Renal cortex interstitium (tissue), 11 donors: ENCODE results near the gene SCAI. TPM values are rescaled to one million over a fixed set of nuclear protein-coding genes. Genes with fewer than 3 reads are reported as not detected.
"Not testable (repeated sequence)": the region's sequence is repeated elsewhere in the genome, so short reads cannot be mapped to it uniquely, and the experiment has no call there.

Experiments
- DNase-seq, 11 donors: peaks; one replicate each; pipeline ENCODE4 v3.0.0-alpha.2; 2013; ENCODE audit warnings: low read depth in 9 of 11, low spot score in 4 of 11; ENCODE audit errors: extremely low read depth in 1 of 11
- polyA plus RNA-seq, 3 donors: library from polyadenylated mRNA; unstranded; fragments of 120-200 nt; gene quantifications; one replicate each; pipeline ENCODE4 v1.2.1, GENCODE V29; 2013; ENCODE audit not compliant: insufficient read length in 3 of 3

Gene SCAI
- polyA plus RNA-seq, 3 donors = 11.0 to 13.2 (median 11.7) TPM

DNA sequence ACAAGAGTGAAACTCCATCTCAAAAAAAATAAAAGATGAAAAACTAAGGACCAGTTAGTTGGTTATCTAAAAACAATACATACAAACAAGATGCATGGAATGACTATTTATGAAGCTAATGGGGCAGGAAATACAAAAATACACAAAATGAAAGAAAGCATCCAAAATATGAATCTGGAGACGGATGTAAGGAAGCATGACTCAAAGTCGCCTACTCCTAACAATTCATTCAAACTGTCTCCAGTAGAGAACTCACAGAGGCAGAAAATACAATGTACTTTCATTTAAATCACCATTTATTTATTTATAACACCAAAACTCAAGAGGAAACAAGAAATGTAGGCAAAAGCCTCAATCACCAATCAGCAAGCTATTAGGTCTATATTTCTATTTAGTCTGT, 68.4 kb downstream of the SCAI start:
- DNase-seq = no peak

DNA sequence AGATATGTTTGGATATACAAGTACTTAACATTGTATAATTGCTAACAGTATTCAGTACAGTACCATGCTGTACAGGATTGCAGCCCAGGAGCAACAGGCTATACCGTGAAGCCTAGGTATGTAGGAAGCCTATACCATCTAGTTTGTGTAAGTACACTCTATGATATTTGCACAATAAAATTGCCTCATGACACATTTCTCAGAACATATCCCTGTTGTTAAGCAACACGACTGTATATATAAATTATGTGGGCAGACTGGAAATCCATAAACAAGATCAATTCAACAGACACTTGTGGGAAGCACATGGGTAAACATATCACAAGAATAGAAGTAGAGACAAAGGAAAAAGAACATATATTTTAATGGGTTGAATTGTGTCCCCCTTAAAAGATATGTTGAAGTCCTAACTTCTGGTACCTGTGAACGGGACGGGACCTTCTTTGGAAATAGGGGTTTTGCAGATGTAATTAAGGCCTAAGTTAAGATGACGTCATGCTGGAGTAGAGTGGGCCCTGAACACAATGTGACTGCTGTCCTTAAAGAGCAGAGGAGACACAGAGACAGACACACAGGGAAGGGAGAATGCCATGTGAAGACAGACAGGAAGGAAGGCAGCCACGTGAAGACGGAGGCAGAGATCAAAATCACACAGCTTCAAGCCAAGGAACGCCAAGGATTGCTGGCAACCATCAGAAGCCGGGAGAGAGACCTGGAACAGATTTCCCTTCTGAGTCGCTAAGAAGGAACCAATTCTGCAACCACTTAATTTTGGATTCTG, 76.3 kb downstream of the SCAI start:
- DNase-seq = no peak

DNA sequence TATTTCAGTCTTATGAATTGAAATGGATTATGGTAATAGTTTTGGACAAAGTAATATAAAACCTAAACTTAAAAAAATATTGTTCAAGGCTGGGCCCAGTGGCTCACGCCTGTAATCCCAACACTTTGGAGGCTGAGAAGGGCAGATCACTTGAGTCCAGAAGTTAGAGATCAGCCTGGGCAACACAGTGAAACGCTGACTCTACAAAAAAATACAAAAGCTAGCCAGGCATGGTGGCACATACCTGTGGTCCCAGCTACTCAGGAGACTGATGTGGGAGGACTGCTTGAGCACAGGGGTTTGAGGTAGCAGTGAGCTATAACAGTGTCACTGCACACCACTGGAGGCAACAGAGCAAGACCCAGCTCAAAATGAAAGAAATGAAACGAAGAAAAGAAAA, 81.9 kb downstream of the SCAI start:
- no peak for DNase-seq

DNA sequence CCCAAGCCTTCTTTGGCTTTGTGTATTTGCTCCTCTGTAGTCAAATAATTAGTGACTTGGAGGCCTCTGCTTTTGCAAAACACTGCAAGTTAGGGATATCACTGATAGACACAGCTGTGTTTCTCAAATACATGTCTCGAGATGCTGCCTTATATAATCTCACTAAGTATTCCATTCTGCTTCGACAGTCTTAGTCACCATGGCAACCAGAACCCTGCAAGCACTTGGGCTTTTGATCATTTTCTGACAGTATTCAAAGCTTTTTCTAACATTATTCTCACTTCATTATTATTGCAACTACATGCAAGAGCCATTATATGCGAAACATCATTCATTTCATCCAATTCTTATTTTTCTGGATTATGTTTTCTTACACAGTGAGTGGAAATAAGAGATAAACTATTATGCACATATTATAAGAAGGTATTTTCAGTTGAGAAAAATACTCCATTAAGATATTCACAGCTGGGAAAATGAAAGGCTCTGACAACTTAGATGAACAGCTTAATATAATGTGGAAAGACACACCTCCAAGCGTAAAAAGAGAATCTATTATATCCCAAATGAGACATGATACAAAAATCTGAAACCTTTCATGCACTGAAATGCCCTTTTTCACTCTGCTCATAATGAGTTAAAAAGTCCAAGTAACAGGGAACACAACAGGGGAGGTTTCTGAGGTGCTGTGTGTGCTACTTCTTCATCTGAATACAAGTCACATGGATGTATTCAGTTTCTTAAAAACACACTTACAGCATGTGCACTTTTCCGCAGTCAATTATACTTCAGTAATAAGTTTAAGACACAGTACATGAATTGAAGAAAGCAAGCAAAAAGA, 93.9 kb downstream of the SCAI start:
- DNase-seq = no peak

DNA sequence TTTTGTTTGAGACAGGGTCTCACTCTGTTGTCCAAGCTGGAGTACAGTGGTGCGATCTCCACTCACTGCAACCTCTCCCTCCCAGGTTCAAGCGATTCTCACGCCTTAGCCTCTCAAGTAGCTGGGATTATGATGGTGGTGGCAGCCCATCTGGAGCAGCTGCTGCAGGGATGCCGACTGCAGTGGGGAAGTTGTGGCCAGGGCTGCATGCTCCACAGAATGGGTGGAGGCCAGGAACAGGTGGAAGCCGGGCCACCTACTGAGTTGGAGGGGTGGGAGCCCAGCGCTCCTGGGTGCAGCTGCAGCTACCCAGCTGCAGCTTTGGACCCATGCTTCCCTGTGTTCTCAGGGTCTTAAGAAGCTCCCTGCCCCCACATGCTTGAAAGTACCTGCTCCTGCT, 99.7 kb downstream of the SCAI start:
- DNase-seq = no peak

DNA sequence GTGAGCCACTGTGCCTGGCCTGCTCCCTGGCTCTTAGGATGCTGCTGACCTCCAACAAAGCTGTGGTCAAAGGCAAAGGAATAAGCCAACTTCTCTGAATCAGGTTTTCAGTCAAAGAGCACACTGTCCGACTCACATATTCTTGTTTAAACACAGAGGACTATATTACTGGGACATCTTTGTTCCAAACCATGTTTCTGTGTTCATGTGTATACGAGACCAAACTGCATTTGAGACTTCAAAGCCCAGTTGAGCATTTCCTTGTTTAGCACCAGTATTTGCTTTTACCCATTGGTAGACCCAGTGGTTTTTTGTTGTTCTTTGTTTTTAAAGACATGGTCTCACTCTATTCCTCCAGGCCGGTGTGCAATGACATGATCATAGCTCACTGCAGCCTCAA, 100.2 kb downstream of the SCAI start:
- no peak for DNase-seq

DNA sequence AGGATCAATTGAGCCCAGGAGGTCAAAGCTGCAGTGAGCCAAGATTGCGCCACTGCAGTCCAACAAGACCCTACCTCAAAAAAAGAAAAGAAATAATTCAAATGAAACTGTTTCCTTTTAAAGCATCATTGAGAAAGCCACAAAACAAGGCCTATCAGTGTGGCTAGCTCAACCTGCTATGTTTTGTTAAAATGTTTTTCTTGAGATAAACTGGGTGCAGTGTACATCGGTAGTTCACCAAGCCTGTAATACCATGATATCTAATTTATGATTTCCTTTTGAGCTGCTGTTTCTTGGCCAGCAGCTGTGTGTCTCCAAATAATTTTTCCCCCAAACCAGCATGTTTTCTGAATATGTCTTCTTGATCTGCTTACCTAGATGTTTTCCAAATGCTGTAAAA, 105.2 kb downstream of the SCAI start:
- DNase-seq = no peak

DNA sequence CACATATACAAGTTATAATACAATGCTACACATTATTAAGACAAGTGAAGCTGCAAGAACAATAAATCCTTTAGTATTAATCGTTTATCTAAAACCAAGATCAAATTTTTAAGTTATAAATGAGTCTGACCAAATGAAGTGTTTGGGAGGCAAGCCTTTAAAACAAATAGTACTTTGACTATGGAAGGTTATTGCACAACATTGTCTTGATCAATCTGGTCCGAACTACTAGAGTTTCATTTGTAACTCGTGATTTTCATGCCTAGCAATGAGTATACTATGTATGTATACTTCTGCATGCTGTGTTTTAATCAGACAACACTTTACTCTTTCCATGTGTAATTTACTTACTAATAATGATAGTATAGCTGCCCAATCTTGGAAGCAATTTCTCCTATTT, 115.3 kb downstream of the SCAI start:
- no peak for DNase-seq

DNA sequence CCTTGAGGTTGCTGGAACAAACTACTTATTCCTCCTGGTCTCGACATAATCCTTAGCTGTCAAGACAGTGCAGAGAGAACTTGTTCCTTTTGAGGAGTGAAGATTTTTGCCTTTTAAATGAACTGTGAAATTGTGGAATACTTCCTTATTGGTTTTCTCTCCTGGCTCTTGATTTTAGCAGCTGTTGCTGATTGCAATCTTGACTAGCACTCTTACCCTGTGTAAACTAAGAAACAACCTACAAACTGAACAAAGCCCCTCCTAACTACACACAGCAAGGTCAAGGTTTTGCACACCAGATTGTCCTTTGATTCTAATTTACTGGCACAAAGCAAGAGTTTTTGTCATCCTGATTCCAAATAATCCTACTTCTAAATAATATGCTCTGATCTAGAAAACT, 118.4 kb downstream of the SCAI start:
- DNase-seq = no peak

DNA sequence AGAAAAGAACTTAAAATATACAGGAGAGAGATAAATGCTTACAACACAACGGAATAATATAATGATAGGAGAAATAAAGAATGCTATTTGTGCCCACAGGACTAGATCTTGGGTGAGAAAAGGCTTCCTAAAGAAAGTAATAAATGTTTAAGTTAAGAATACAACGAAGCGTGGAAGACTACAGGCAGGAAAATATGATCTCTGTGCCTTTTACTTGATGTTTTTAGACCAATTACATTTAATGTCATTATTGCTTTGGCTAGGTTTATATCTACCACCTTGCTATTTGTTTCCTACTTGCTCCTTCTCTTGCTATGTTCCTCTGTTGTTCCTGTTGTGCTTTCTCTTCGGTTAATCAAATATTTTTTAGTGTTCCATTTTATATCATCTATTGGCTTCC, 122.3 kb downstream of the SCAI start:
- DNase-seq = no peak

DNA sequence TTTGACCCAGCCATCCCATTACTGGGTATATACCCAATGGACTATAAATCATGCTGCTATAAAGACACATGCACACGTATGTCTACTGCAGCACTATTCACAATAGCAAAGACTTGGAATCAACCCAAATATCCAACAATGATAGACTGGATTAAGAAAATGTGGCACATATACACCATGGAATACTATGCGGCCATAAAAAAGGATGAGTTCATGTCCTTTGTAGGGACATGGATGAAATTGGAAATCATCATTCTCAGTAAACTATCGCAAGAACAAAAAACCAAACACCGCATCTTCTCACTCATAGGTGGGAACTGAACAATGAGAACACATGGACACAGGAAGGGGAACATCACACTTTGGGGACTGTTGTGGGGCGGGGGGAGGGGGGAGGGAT, 127.7 kb downstream of the SCAI start:
- DNase-seq = not testable (repeated sequence)

DNA sequence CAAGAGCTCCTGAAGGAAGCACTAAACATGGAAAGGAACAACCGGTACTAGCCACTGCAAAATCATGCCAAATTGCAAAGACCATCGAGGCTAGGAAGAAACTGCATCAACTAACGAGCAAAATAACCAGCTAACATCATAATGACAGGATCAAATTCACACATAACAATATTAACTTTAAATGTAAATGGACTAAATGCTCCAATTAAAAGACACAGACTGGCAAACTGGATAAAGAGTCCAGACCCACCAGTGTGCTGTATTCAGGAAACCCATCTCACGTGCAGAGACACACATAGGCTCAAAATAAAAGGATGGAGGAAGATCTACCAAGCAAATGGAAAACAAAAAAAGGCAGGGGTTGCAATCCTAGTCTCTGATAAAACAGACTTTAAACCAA, 131.3 kb downstream of the SCAI start:
- DNase-seq = not testable (repeated sequence)

DNA sequence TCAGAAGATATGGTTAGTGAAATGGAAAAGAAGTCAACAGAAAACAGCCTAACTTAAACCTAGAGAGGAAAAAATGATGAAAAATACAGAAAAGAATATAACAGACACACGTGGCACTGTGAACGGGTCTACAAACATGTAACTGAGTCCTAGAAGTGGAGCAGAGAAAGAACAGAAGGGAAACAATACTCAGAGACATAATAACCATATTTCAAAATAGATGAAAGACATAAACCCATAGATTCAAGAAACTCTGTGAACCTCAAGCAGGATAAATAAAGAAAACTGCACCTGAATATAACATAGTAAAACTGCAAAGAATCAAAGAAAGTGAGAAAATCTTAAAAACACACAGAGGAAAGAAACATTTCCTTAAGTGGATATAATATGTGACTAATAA, 134.7 kb downstream of the SCAI start:
- DNase-seq = no peak

DNA sequence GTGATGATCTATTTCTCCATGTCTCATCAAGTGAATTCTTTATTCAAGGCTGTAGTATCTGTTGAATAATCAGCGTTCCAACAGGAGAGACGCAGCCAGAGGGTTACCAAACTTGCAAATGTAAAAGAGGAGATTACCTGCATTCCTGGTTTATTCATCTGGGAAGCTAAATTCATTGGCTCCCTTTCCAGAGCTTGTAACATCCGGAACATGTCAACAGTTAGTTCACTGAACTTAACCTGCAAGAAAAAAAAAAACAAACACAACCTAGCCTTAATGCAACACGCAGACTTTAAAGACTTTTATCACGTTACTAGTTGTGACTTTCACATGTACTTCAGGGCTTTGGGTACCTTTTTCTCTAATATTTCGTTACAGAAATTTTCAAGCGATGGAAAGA, 140.0 kb downstream of the SCAI start:
- DNase-seq = no peak

DNA sequence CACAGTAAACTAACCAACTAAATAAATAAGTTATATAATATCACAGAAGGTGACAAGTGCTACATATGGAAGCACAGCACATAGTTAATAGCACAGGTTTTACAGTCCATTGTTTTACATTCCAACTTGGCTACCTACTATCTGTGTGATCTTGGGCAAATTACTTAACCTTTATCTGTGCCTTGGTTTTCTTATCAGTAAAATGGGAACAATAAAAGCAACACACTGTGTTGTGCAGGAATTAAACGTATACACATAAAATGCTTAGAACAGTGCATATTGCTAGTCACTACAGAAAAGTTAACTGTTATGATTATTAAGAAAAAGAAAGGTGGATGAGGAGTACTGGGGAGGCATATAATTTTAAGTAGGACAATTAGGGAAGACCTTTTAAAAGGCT, 159.6 kb downstream of the SCAI start:
- DNase-seq = no peak

DNA sequence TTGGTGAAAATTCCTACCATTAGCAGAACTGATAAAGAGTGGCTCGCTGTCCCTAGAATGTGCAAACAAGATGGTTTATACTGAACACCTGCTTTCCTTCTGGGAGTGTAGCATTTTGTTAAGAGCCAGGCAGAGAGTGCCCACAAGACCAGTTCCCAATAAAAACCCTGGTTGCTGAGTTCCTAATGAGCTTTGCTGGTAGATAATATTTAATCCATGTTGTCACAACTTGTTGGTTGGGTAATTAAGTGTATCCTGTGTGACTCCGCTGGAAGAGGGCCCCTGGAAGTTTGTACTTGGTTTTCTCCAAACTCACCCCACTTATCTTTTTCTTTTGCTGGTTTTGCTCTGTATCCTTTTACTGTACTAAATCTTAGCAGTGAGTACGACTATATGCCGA, 162.9 kb downstream of the SCAI start:
- DNase-seq = peak in 5 of 11 donors; percentile 2 to 13 (median 9)

DNA sequence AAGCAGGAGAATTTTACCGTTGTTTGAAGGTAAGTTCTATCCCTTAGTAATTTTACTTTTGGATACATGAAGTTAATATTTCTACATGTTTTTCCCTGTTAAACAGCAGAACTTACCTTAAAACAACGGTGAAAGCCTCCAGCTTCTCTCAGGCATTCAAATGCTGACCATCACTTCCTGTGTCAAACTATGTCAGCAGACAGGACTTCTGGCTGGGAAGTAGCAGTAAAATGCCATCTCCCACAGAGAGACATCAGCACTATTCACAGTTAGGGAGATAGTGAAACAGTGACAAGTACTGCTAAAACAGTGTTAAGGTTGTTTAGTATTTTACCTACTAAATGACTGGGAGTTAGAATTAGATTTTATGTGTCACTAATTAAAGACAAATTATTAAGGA, 168.2 kb downstream of the SCAI start:
- DNase-seq = no peak

DNA sequence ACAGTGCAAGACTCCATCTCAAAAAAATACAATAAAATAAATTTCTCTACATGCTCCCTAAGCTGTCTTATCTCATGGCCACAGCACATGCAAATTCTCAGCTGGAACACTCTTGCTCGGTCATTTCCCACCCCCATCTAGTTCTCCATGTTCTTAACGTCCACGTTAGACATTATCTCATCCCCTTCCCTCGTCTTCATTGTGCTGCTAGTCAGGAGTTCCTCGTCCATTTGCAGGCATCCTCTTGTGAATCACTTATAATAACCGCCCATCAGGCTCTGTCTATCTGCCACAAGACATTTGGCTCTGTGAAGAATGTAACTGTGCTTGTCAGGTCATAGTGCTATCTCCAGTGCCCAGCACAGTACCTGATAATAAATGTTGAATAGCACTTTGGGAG, 169.5 kb downstream of the SCAI start:
- DNase-seq = no peak

DNA sequence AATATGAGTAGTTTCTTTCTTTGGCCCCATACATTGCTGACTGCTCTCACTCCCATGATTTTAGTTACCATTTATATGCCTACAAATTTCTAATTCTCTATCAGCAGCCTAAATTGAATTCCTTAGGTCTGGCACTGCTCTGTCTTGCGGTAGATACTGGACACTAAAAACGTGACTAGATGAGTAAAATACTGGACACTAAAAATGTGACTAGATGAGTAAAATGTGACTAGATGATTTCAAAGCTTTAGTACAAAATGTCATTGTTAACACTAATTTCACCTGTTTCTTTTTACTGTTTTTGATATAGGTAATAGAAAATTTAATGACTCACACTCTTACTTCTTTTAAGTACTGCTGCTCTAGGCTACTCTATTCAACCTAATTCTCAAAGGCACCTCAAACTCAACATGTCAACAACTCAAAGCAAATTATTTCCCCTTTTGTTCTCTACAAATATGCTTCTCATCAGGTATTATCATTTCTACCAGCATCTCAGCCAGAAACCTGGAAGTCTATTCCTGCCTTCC, 171.0 kb downstream of the SCAI start:
- no peak for DNase-seq

DNA sequence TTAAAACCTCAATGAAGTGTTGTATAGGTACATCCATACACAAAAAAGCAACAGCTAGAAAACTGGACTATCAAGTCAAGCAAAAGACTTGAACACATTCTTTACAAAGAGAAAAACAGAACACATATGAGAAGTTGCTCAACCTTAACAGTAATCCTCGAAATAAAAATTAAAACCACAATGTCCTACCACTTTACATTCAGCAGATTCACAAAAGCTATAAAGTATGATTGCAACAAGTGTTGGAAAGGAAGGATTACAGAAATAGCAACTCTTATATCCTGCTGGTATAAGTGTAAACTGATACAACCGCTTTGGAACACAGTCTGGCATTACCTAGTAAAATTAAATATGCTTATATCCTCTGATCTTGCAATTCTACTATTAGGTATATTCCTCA, 173.9 kb downstream of the SCAI start:
- DNase-seq = no peak
